ENCODE measurements around the gene MAPK7. TPM values are rescaled to one million over a fixed set of nuclear protein-coding genes. Genes with fewer than 3 reads are reported as not detected.

MAPK7 gene
- total and polyA plus RNA-seq, 2 of the 4 experiments (the other 2 are of a cell fraction) = 9.7 to 25.4 TPM

DNA sequence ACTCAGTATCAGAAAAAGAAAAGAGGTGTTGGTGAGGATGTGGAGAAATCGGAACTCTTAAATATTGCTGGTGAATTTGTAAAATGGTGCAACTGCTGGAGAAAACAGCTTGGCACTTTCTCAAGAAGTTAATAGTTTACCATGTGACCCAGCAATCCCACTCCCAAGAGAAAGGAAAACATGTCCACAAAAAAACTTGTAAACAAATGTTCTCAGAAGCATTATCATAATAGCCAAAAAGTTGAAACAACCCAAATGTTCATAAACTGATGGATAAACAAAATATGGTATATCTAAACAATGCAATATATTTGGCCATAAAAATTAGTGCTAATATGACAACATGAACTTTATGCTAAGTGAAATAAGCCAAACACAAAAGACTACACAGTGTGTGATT, 2.6 kb upstream of the MAPK7 start:
- Histone ChIP-seq H3K4me2 (ENCODE audit: low read depth, low read length) (no peak overlapping the region), H3K4me3 (ENCODE audit: insufficient read depth, low read depth, low read length) (no peak overlapping the region), H3K56ac (ENCODE audit: extremely low read depth, insufficient read depth, low read length) (no peak overlapping the region), H2BK20ac (ENCODE audit: low read depth, low read length) (no peak overlapping the region), H3K9ac (ENCODE audit: low read depth, low read length) (no peak overlapping the region), H2BK15ac (ENCODE audit: low read depth, low read length) (no peak overlapping the region), H2AFZ (replicated peaks; ENCODE audit: low read length, poor library complexity) (no peak overlapping the region), H3K23ac (ENCODE audit: low read depth, low read length) (no peak overlapping the region), H4K91ac (ENCODE audit: insufficient read depth, low read depth, low read length) (no peak overlapping the region), H4K20me1 (ENCODE audit: insufficient read depth, low read length) (peaks cover 16% of the 10 kb centered on the region), H4K8ac (ENCODE audit: low read depth in 2 of 2, low read length in 2 of 2) (no peak overlapping the region), H3K27ac (ENCODE audit: insufficient read depth, low read length) (no peak overlapping the region), H2BK5ac (ENCODE audit: low read depth, low read length, poor library complexity, severe bottlenecking) (no peak overlapping the region), H3K4me1 (ENCODE audit: control insufficient read depth, insufficient read depth, low read length) (peaks cover 9% of the 10 kb centered on the region; the same call in 1 of the 2 replicates), H3K18ac (ENCODE audit: low read depth, low read length) (no peak overlapping the region), H2AK5ac (ENCODE audit: low read depth, low read length) (no peak overlapping the region), H3K4ac (ENCODE audit: low read depth, low read length) (no peak overlapping the region), H3K36me3 (ENCODE audit: control insufficient read depth, insufficient read depth, low read length) (peaks cover 17% of the 10 kb centered on the region), H3K14ac (replicated peaks; ENCODE audit: low read depth, low read length) (no peak overlapping the region), H3K9me3 (ENCODE audit: control insufficient read depth, insufficient read depth, low read length) (no peaks in the 10 kb centered on the region), H3K79me1 (ENCODE audit: low read depth in 1 of 2, low read length in 2 of 2) (peaks cover 27 to 35% of the 10 kb centered on the region in 2 experiments), H4K5ac (ENCODE audit: low read depth, low read length) (no peak overlapping the region), H2BK120ac (ENCODE audit: low read depth, low read length) (no peak overlapping the region), H3K9me1 (ENCODE audit: insufficient read depth, low read length) (peaks cover 16% of the 10 kb centered on the region), H3K27me3 (ENCODE audit: control insufficient read depth, insufficient read depth, low read length) (no peaks in the 10 kb centered on the region), H2AK9ac (replicated peaks; ENCODE audit: low read depth, low read length, poor library complexity) (no peak overlapping the region)
- TF ChIP-seq RFX5 (IDR thresholded peaks at IDR 0.05; ENCODE audit: low read depth, low read length) = no peak
- TF ChIP-seq, protein P1, sequence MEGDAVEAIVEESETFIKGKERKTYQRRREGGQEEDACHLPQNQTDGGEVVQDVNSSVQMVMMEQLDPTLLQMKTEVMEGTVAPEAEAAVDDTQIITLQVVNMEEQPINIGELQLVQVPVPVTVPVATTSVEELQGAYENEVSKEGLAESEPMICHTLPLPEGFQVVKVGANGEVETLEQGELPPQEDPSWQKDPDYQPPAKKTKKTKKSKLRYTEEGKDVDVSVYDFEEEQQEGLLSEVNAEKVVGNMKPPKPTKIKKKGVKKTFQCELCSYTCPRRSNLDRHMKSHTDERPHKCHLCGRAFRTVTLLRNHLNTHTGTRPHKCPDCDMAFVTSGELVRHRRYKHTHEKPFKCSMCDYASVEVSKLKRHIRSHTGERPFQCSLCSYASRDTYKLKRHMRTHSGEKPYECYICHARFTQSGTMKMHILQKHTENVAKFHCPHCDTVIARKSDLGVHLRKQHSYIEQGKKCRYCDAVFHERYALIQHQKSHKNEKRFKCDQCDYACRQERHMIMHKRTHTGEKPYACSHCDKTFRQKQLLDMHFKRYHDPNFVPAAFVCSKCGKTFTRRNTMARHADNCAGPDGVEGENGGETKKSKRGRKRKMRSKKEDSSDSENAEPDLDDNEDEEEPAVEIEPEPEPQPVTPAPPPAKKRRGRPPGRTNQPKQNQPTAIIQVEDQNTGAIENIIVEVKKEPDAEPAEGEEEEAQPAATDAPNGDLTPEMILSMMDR (conservative IDR thresholded peaks at IDR 0.05; ENCODE audit: low read depth, low read length) = no peak
- TF ChIP-seq, protein P2, sequence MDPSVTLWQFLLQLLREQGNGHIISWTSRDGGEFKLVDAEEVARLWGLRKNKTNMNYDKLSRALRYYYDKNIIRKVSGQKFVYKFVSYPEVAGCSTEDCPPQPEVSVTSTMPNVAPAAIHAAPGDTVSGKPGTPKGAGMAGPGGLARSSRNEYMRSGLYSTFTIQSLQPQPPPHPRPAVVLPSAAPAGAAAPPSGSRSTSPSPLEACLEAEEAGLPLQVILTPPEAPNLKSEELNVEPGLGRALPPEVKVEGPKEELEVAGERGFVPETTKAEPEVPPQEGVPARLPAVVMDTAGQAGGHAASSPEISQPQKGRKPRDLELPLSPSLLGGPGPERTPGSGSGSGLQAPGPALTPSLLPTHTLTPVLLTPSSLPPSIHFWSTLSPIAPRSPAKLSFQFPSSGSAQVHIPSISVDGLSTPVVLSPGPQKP (IDR thresholded peaks at IDR 0.05; ENCODE audit: borderline replicate concordance, low read depth, low read length) = no peak
- intact Hi-C loops (cut with micrococcal nuclease) (loop anchor here (5.0 kb wide), 1 partner anchor 387 kb away; no protein-coding TSS in a partner anchor), in situ Hi-C loops (cut with MboI; ENCODE audit: low sequenced_read_pairs) (no loop called here), dilution Hi-C loops (cut with HindIII; ENCODE audit: low sequenced_read_pairs, unreplicated experiment) (no loop called here)
- ATAC-seq (ENCODE audit: low read depth) (no peak), DNase-seq (no peak)
- 0% methylated on average over 1 of the region's 1 CpG; no CpG with 5 or more reads in 1 of the 2 experiments for WGBS, 2 experiments (ENCODE audit: extremely low coverage in 2 of 2, insufficient read length in 1 of 2)
- no TSS peak for BruUV-seq (replicated peaks)
- POLR2A ChIA-PET (ENCODE audit: unreplicated experiment) = no interaction called here
- CTCF ChIA-PET = interaction anchor here (1.5 kb wide), 1 partner anchor 13 kb away, joined by 3 read pairs; the partner anchor contains the start of gene B9D1

Data from IMR-90 (cell line).